OCI-LY3 (cell line): ENCODE measurements around the gene RPP25L.

Experiments used
- H2AFZ ChIP-seq: fragments of 200-600, 300-600 bp; shearing (Covaris generic); 2 replicates; pipeline ENCODE4 v1.6.0; 2014; ENCODE audit warnings: antibody characterized with exemption, low read depth, low read length
- H3K27ac ChIP-seq: fragments of 200-600, 300-600 bp; sonication (generic); 2 replicates; pipeline ENCODE4 v1.5.1; 2014; ENCODE audit warnings: mild to moderate bottlenecking, low read length, moderate library complexity, mixed read lengths
- H3K27me3 ChIP-seq: fragments of 200-600, 300-600 bp; sonication (generic); 2 replicates; pipeline ENCODE4 v1.6.1; 2014; ENCODE audit warnings: low read depth, low read length, mixed read lengths
- H3K36me3 ChIP-seq: fragments of 200-600, 300-600 bp; sonication (generic); replicated peaks from 2 replicates; pipeline ENCODE3; 2014; ENCODE audit warnings: low read depth, low read length, mixed read lengths
- H3K4me1 ChIP-seq: fragments of 300-600, 200-600 bp; sonication (generic); 2 replicates; pipeline ENCODE4 v1.6.1; 2014; ENCODE audit warnings: low read length, mixed read lengths
- H3K4me2 ChIP-seq: fragments of 200-600, 300-600 bp; sonication (generic); 2 replicates; pipeline ENCODE4 v1.6.1; 2014; ENCODE audit warnings: low read length, mixed read lengths
- H3K4me3 ChIP-seq: fragments of 300-600, 200-600 bp; sonication (generic); 2 replicates; pipeline ENCODE4 v1.5.1; 2014; ENCODE audit warnings: antibody characterized with exemption, mild to moderate bottlenecking, low read length, moderate library complexity
- H3K79me2 ChIP-seq: fragments of 300-600, 200-600 bp; shearing (Covaris generic); 2 replicates; pipeline ENCODE4 v1.6.1; 2014; ENCODE audit warnings: mild to moderate bottlenecking, low read length, mixed read lengths
- H3K9ac ChIP-seq: fragments of 300-600, 200-600 bp; shearing (Covaris generic); 2 replicates; pipeline ENCODE4 v1.6.0; 2014; ENCODE audit warnings: mild to moderate bottlenecking, low read length, moderate library complexity
- H3K9me3 ChIP-seq: fragments of 200-600, 300-600 bp; shearing (Covaris generic); 2 replicates; pipeline ENCODE4 v1.6.1; 2014; ENCODE audit warnings: low read length, mixed read lengths; ENCODE audit not compliant: insufficient read depth
- H4K20me1 ChIP-seq: fragments of 200-600, 300-600 bp; sonication (generic); 2 replicates; pipeline ENCODE4 v1.6.1; 2016; ENCODE audit warnings: low read length, mixed read lengths; ENCODE audit not compliant: insufficient read depth
- CTCF ChIP-seq: fragments of 200-600, 300-600 bp; sonication (generic); IDR thresholded peaks from 2 replicates; pipeline ENCODE4 v1.5.1; 2014; ENCODE audit warnings: antibody characterized with exemption, low read length, low read depth
- EZH2phosphoT487 ChIP-seq: fragments of 200-600 bp; shearing (Covaris generic); IDR thresholded peaks from 2 replicates; pipeline ENCODE4 v1.6.1; 2018; ENCODE audit warnings: antibody characterized with exemption, mixed run types, low read depth

Gene RPP25L

GRCh38 chr9:34620061-34620994 is 8.4 kb upstream of the RPP25L start, which contains the start of gene DCTN3:
Gene DCTN3 (minus strand): TSS chr9:34620495. CDS start chr9:34620464, 31 bp downstream.
- Histone ChIP-seq H3K4me3 (peak within 1 kb of the TSS; percentile 94), H3K79me2 (no peaks in the 10 kb centered on the region), H3K36me3 (no peaks in the 10 kb centered on the region), H4K20me1 (no peaks in the 10 kb centered on the region), H3K9ac (peak within 1 kb of the TSS; percentile 69), H3K4me2 (peak within 1 kb of the TSS; percentile 96), H3K27ac (no peak within 1 kb of the TSS), H3K4me1 (peaks cover 12% of the 10 kb centered on the region), H2AFZ (peak within 1 kb of the TSS; percentile 97), H3K9me3 (no peaks in the 10 kb centered on the region), H3K27me3 (no peaks in the 10 kb centered on the region)
- TF ChIP-seq CTCF (no peak), EZH2phosphoT487 (no peak)

GRCh38 chr9:34615132-34615531 is 3.2 kb upstream of the RPP25L start:
- TF ChIP-seq CTCF (no peak), EZH2phosphoT487 (no peak)
- Histone ChIP-seq H3K4me1 (peaks cover 18% of the 10 kb centered on the region), H3K4me2 (no peak overlapping the region), H3K9ac (no peak overlapping the region), H3K27me3 (no peaks in the 10 kb centered on the region), H2AFZ (no peak overlapping the region), H3K9me3 (no peaks in the 10 kb centered on the region), H4K20me1 (no peaks in the 10 kb centered on the region), H3K36me3 (peaks cover 6% of the 10 kb centered on the region), H3K79me2 (peaks cover 13% of the 10 kb centered on the region), H3K4me3 (no peak overlapping the region), H3K27ac (no peak overlapping the region)

- peaks cover 10% of the 10 kb centered on the region for H3K36me3 ChIP-seq
- peak overlapping the region; percentile 96 for H3K4me2 ChIP-seq
- TF ChIP-seq CTCF (peak; percentile 82), EZH2phosphoT487 (no peak)
- peak overlapping the region; percentile 98 for H3K4me3 ChIP-seq
- H3K27ac ChIP-seq: peak overlapping the region; percentile 4; the same call in 1 of the 2 replicates
- peaks cover 11% of the 10 kb centered on the region for H3K4me1 ChIP-seq
- H3K27me3 ChIP-seq: no peaks in the 10 kb centered on the region
- peak overlapping the region; percentile 86; the same call in 1 of the 2 replicates for H2AFZ ChIP-seq
- H3K9ac ChIP-seq: peak overlapping the region; percentile 98
- no peaks in the 10 kb centered on the region for H3K9me3 ChIP-seq
- H3K79me2 ChIP-seq: peaks cover 13% of the 10 kb centered on the region
- H4K20me1 ChIP-seq: no peaks in the 10 kb centered on the region
Measured at GRCh38 chr9:34612788-34613390, 992 bp upstream of the RPP25L start.

GRCh38 chr9:34611251-34611810 is 566 bp downstream of the RPP25L start:
- Histone ChIP-seq H3K27me3 (no peaks in the 10 kb centered on the region), H3K9ac (peak overlapping the region; percentile 98), H3K9me3 (no peaks in the 10 kb centered on the region), H4K20me1 (no peaks in the 10 kb centered on the region), H2AFZ (peak overlapping the region; percentile 86), H3K27ac (peak overlapping the region; percentile 60), H3K4me3 (peak overlapping the region; percentile 98), H3K4me2 (peak overlapping the region; percentile 96), H3K79me2 (peaks cover 13% of the 10 kb centered on the region), H3K36me3 (peaks cover 10% of the 10 kb centered on the region), H3K4me1 (peaks cover 11% of the 10 kb centered on the region)
- TF ChIP-seq CTCF: peak; percentile 25; the same call in 1 of the 2 replicates
- TF ChIP-seq EZH2phosphoT487: no peak
